ENCODE measurements around the gene RGS14. TPM values are rescaled to one million over a fixed set of nuclear protein-coding genes. Genes with fewer than 3 reads are reported as not detected.

RGS14 gene
- total and polyA plus RNA-seq, 2 experiments from 2014 or later = 23.5 to 37.9 TPM

DNA sequence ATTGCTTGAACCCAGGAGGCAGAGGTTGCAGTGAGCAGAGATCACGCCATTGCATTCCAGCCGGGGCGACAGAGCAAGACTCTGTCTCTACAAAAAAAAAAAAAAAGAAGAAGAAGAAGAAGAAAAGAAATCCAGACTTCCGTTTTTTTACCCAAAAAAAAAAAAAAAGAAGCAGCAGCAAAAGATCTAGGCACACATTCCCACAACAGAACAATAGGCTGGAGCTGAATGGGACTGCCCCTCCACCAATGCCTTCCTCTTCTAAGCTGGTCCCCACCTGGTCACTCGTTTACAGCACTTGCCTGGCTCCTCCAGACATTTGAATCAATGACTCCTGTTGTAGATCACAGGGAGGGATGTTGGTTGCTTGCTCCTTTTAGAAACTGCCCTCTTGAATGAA, 4.6 kb upstream of the RGS14 start (continued):
- TF ChIP-seq, protein P1, sequence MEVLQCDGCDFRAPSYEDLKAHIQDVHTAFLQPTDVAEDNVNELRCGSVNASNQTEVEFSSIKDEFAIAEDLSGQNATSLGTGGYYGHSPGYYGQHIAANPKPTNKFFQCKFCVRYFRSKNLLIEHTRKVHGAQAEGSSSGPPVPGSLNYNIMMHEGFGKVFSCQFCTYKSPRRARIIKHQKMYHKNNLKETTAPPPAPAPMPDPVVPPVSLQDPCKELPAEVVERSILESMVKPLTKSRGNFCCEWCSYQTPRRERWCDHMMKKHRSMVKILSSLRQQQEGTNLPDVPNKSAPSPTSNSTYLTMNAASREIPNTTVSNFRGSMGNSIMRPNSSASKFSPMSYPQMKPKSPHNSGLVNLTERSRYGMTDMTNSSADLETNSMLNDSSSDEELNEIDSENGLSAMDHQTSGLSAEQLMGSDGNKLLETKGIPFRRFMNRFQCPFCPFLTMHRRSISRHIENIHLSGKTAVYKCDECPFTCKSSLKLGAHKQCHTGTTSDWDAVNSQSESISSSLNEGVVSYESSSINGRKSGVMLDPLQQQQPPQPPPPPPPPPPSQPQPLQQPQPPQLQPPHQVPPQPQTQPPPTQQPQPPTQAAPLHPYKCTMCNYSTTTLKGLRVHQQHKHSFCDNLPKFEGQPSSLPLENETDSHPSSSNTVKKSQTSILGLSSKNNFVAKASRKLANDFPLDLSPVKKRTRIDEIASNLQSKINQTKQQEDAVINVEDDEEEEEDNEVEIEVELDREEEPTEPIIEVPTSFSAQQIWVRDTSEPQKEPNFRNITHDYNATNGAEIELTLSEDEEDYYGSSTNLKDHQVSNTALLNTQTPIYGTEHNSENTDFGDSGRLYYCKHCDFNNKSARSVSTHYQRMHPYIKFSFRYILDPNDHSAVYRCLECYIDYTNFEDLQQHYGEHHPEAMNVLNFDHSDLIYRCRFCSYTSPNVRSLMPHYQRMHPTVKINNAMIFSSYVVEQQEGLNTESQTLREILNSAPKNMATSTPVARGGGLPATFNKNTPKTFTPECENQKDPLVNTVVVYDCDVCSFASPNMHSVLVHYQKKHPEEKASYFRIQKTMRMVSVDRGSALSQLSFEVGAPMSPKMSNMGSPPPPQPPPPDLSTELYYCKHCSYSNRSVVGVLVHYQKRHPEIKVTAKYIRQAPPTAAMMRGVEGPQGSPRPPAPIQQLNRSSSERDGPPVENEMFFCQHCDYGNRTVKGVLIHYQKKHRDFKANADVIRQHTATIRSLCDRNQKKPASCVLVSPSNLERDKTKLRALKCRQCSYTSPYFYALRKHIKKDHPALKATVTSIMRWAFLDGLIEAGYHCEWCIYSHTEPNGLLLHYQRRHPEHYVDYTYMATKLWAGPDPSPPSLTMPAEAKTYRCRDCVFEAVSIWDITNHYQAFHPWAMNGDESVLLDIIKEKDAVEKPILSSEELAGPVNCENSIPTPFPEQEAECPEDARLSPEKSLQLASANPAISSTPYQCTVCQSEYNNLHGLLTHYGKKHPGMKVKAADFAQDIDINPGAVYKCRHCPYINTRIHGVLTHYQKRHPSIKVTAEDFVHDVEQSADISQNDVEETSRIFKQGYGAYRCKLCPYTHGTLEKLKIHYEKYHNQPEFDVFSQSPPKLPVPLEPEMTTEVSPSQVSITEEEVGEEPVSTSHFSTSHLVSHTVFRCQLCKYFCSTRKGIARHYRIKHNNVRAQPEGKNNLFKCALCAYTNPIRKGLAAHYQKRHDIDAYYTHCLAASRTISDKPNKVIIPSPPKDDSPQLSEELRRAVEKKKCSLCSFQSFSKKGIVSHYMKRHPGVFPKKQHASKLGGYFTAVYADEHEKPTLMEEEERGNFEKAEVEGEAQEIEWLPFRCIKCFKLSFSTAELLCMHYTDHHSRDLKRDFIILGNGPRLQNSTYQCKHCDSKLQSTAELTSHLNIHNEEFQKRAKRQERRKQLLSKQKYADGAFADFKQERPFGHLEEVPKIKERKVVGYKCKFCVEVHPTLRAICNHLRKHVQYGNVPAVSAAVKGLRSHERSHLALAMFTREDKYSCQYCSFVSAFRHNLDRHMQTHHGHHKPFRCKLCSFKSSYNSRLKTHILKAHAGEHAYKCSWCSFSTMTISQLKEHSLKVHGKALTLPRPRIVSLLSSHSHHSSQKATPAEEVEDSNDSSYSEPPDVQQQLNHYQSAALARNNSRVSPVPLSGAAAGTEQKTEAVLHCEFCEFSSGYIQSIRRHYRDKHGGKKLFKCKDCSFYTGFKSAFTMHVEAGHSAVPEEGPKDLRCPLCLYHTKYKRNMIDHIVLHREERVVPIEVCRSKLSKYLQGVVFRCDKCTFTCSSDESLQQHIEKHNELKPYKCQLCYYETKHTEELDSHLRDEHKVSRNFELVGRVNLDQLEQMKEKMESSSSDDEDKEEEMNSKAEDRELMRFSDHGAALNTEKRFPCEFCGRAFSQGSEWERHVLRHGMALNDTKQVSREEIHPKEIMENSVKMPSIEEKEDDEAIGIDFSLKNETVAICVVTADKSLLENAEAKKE (CRISPR knock-in tag; IDR thresholded peaks at IDR 0.05) = no peak
- TF ChIP-seq EZH2phosphoT487 (IDR thresholded peaks at IDR 0.05; ENCODE audit: unreplicated experiment) = no peak
- TF ChIP-seq POLR2AphosphoS5 (IDR thresholded peaks at IDR 0.05; ENCODE audit: low read depth) = no peak
- no peak for TF ChIP-seq STAT1 (IDR thresholded peaks at IDR 0.05; ENCODE audit: unreplicated experiment)
- TF ChIP-seq ZNF331 (CRISPR knock-in tag; IDR thresholded peaks at IDR 0.05; ENCODE audit: low read depth) = no peak
- TF ChIP-seq EZH2 (IDR thresholded peaks at IDR 0.05; ENCODE audit: low read depth, unreplicated experiment) = no peak
- no peak for TF ChIP-seq ZNF114 (CRISPR knock-in tag; IDR thresholded peaks at IDR 0.05)
- TF ChIP-seq, protein P2, sequence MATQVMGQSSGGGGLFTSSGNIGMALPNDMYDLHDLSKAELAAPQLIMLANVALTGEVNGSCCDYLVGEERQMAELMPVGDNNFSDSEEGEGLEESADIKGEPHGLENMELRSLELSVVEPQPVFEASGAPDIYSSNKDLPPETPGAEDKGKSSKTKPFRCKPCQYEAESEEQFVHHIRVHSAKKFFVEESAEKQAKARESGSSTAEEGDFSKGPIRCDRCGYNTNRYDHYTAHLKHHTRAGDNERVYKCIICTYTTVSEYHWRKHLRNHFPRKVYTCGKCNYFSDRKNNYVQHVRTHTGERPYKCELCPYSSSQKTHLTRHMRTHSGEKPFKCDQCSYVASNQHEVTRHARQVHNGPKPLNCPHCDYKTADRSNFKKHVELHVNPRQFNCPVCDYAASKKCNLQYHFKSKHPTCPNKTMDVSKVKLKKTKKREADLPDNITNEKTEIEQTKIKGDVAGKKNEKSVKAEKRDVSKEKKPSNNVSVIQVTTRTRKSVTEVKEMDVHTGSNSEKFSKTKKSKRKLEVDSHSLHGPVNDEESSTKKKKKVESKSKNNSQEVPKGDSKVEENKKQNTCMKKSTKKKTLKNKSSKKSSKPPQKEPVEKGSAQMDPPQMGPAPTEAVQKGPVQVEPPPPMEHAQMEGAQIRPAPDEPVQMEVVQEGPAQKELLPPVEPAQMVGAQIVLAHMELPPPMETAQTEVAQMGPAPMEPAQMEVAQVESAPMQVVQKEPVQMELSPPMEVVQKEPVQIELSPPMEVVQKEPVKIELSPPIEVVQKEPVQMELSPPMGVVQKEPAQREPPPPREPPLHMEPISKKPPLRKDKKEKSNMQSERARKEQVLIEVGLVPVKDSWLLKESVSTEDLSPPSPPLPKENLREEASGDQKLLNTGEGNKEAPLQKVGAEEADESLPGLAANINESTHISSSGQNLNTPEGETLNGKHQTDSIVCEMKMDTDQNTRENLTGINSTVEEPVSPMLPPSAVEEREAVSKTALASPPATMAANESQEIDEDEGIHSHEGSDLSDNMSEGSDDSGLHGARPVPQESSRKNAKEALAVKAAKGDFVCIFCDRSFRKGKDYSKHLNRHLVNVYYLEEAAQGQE (IDR thresholded peaks at IDR 0.05; ENCODE audit: unreplicated experiment) = no peak
- no peak for TF ChIP-seq CREB1 (CRISPR knock-in tag; IDR thresholded peaks at IDR 0.05; ENCODE audit: low read depth)
- TF ChIP-seq, protein P3, sequence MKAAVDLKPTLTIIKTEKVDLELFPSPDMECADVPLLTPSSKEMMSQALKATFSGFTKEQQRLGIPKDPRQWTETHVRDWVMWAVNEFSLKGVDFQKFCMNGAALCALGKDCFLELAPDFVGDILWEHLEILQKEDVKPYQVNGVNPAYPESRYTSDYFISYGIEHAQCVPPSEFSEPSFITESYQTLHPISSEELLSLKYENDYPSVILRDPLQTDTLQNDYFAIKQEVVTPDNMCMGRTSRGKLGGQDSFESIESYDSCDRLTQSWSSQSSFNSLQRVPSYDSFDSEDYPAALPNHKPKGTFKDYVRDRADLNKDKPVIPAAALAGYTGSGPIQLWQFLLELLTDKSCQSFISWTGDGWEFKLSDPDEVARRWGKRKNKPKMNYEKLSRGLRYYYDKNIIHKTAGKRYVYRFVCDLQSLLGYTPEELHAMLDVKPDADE (IDR thresholded peaks at IDR 0.05) = no peak
- no peak for TF ChIP-seq NANOG (IDR thresholded peaks at IDR 0.05; ENCODE audit: borderline replicate concordance)
- TF ChIP-seq JUNB (IDR thresholded peaks at IDR 0.05; ENCODE audit: unreplicated experiment) = no peak

Data from GM23338 (cell line).